DOHH2 (cell line): ENCODE measurements around the gene MOV10L1.
"Not testable (repeated sequence)": the region's sequence is repeated elsewhere in the genome, so short reads cannot be mapped to it uniquely, and the experiment has no call there.

Source experiments
- H3F3A ChIP-seq: fragments of 200-600 bp; sonication (generic), shearing (Covaris generic); 2 replicates; pipeline ENCODE4 v1.6.0; 2016; ENCODE audit warnings: antibody characterized with exemption, mild to moderate bottlenecking; ENCODE audit not compliant: control insufficient read depth, insufficient read depth
- H3K27ac ChIP-seq: fragments of 200-600 bp; sonication (generic); 2 replicates; pipeline ENCODE4 v1.5.1; 2014; ENCODE audit warnings: low read depth, mild to moderate bottlenecking, low read length, moderate library complexity
- H3K27me3 ChIP-seq: fragments of 200-600 bp; sonication (generic); 2 replicates; pipeline ENCODE4 v1.6.1; 2014; ENCODE audit warnings: mild to moderate bottlenecking, low read length, mixed read lengths; ENCODE audit not compliant: control insufficient read depth
- H3K36me3 ChIP-seq: fragments of 200-600 bp; sonication (generic); 2 replicates; pipeline ENCODE4 v1.6.1; 2014; ENCODE audit warnings: mild to moderate bottlenecking, low read length, moderate library complexity, mixed read lengths; ENCODE audit not compliant: control insufficient read depth
- H3K4me1 ChIP-seq: fragments of 200-600 bp; sonication (generic); 2 replicates; pipeline ENCODE4 v1.6.1; 2014; ENCODE audit warnings: mild to moderate bottlenecking, low read length, mixed read lengths; ENCODE audit not compliant: control insufficient read depth
- H3K4me2 ChIP-seq: fragments of 200-600 bp; sonication (generic); 2 replicates; pipeline ENCODE4 v1.6.0; 2014; ENCODE audit warnings: mild to moderate bottlenecking, low read length, moderate library complexity
- H3K4me3 ChIP-seq: fragments of 200-600 bp; sonication (generic); 2 replicates; pipeline ENCODE4 v1.5.1; 2014; ENCODE audit warnings: mild to moderate bottlenecking, low read length, mixed read lengths
- H3K79me2 ChIP-seq: fragments of 200-600 bp; sonication (generic); 2 replicates; pipeline ENCODE4 v1.6.1; 2014; ENCODE audit warnings: mild to moderate bottlenecking, low read length, mixed read lengths; ENCODE audit not compliant: control insufficient read depth
- H3K9me2 ChIP-seq: fragments of 200-600 bp; sonication (generic); replicated peaks from 2 replicates; pipeline ENCODE4 v1.6.1; 2014; ENCODE audit warnings: mild to moderate bottlenecking, low read length, mixed read lengths; ENCODE audit not compliant: control insufficient read depth
- H3K9me3 ChIP-seq: fragments of 200-600 bp; sonication (generic); 2 replicates; pipeline ENCODE4 v1.6.1; 2014; ENCODE audit warnings: antibody characterized with exemption, low read length, mixed read lengths; ENCODE audit not compliant: control insufficient read depth, insufficient read depth
- H4K20me1 ChIP-seq: fragments of 200-600 bp; sonication (generic); 2 replicates; pipeline ENCODE4 v1.6.0; 2014; ENCODE audit warnings: low read depth, mild to moderate bottlenecking, antibody characterized with exemption, low read length, moderate library complexity; ENCODE audit not compliant: control insufficient read depth, insufficient read depth
- CTCF ChIP-seq: fragments of 200-600 bp; sonication (generic); IDR thresholded peaks from one replicate; pipeline ENCODE4 v1.5.1; 2014; ENCODE audit warnings: antibody characterized with exemption, mild to moderate bottlenecking, low read depth, low read length; ENCODE audit not compliant: poor library complexity, severe bottlenecking
- EZH2phosphoT487 ChIP-seq: fragments of 200-600 bp; sonication (generic); IDR thresholded peaks from 2 replicates; pipeline ENCODE4 v1.6.1; 2017; ENCODE audit warnings: borderline replicate concordance, mild to moderate bottlenecking, antibody characterized with exemption, low read length, moderate library complexity, mixed read lengths

MOV10L1 gene

GRCh38 chr22:50162391-50162956 lies 72.7 kb downstream of the MOV10L1 start:
- Histone ChIP-seq H3K27me3 (peaks cover 22% of the 10 kb centered on the region), H3K9me3 (no peaks in the 10 kb centered on the region; the same call in 1 of the 2 replicates), H3K9me2 (no peaks in the 10 kb centered on the region), H3K27ac (no peak overlapping the region), H3K4me1 (peaks cover 9% of the 10 kb centered on the region), H4K20me1 (no peaks in the 10 kb centered on the region), H3K4me2 (no peak overlapping the region), H3K4me3 (no peak overlapping the region), H3F3A (no peaks in the 10 kb centered on the region), H3K79me2 (no peaks in the 10 kb centered on the region), H3K36me3 (no peaks in the 10 kb centered on the region)
- TF ChIP-seq EZH2phosphoT487 (no peak), CTCF (no peak)

GRCh38 chr22:50165436-50166123 lies 75.8 kb downstream of the MOV10L1 start:
- Histone ChIP-seq H3K9me2 (no peaks in the 10 kb centered on the region), H3K36me3 (no peaks in the 10 kb centered on the region)

GRCh38 chr22:50167689-50168489 lies 78.1 kb downstream of the MOV10L1 start:
- H3K9me2 ChIP-seq, result no peaks in the 10 kb centered on the region
- H3K4me3 ChIP-seq, result no peak overlapping the region
- peaks cover 7% of the 10 kb centered on the region for H3K4me1 ChIP-seq
- TF ChIP-seq CTCF (no peak), EZH2phosphoT487 (no peak)
- no peaks in the 10 kb centered on the region for H3K79me2 ChIP-seq
- no peaks in the 10 kb centered on the region for H3F3A ChIP-seq
- no peaks in the 10 kb centered on the region; the same call in 1 of the 2 replicates for H3K9me3 ChIP-seq
- H4K20me1 ChIP-seq, result no peaks in the 10 kb centered on the region
- H3K4me2 ChIP-seq, result no peak overlapping the region
- peaks cover 19% of the 10 kb centered on the region for H3K27me3 ChIP-seq
- no peak overlapping the region for H3K27ac ChIP-seq
- H3K36me3 ChIP-seq, result no peaks in the 10 kb centered on the region

More at GRCh38 chr22:50165436-50166123, 75.8 kb downstream of the MOV10L1 start:
- TF ChIP-seq EZH2phosphoT487, result no peak
- TF ChIP-seq CTCF, result no peak
- no peaks in the 10 kb centered on the region for H4K20me1 ChIP-seq
- peaks cover 9% of the 10 kb centered on the region for H3K4me1 ChIP-seq
- H3K9me3 ChIP-seq, result no peaks in the 10 kb centered on the region; the same call in 1 of the 2 replicates
- no peak overlapping the region for H3K27ac ChIP-seq
- H3K79me2 ChIP-seq, result no peaks in the 10 kb centered on the region
- no peaks in the 10 kb centered on the region for H3F3A ChIP-seq
- H3K27me3 ChIP-seq, result peaks cover 19% of the 10 kb centered on the region
- H3K4me2 ChIP-seq, result no peak overlapping the region
- H3K4me3 ChIP-seq, result no peak overlapping the region

GRCh38 chr22:50168490-50169180 lies 78.8 kb downstream of the MOV10L1 start:
- H3F3A ChIP-seq, H3K9me3 ChIP-seq, H3K79me2 ChIP-seq, H3K4me3 ChIP-seq, H3K36me3 ChIP-seq, H3K27ac ChIP-seq, H4K20me1 ChIP-seq, H3K4me1 ChIP-seq, H3K9me2 ChIP-seq, H3K4me2 ChIP-seq: not testable (repeated sequence)
- peaks cover 19% of the 10 kb centered on the region for H3K27me3 ChIP-seq
